ENCODE measurements around the gene ACTL10.

Gene ACTL10

GRCh38 chr20:33664085-33664761 is 2.5 kb upstream of the ACTL10 start:
- DNase-seq = no peak

DNA sequence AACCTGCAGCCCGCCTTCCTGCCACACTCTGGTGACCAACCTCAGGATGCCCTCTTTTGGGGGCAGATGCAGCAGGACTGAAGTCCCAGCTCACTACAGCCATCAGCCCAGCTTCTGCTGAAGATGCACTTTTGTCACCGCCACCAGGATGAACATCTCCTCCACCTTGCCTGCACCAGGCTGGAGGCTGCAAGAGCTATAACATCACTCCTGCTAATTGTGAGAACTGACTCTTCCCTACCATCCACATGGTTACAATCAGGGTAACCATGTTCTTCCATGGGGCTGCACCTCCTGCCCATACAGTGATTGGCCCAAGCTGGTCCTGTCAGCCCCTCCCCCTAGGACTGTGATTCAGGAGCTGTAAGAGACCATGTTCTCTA is 2.0 kb upstream of the ACTL10 start:
- no peak for DNase-seq

- DNase-seq = peak; percentile 45
These were observed 517 bp downstream of the ACTL10 start for GRCh38 chr20:33667245-33667675.

- DNase-seq = peak; percentile 81
These were observed 1.1 kb downstream of the ACTL10 start for GRCh38 chr20:33667676-33668465.

DNA sequence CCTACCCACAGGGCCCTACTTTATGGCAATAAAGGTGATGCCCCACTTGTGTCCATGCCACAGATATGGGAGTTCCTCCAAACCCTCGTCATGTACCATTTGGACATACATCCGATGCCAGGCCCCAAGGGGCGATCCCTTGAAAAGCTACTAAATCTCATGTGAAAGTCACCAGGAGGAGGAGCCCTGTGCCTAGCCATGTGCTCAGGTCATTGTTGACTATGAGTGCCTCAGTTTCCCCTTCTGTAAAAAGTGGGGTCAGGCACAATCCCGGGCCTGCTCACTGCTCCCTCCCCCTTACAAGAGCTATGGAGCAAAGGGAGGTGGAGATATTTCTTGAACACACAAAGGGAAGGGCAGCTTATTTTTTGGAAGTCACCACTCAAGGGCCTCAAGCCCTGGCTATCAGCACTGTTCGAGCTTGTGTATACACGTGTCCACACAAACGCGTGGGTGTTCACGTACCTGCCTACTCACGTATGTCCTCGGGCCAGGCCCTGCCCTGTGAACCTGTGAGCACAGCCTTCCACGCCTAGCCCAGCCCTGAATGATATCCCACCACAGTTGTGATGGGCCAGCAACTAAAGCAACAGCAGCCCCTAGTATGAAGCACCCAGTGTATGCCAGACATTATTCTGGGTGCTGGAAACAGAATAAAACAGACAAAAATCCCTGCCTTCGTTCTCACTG is 1.9 kb downstream of the ACTL10 start:
- DNase-seq = no peak

DNA sequence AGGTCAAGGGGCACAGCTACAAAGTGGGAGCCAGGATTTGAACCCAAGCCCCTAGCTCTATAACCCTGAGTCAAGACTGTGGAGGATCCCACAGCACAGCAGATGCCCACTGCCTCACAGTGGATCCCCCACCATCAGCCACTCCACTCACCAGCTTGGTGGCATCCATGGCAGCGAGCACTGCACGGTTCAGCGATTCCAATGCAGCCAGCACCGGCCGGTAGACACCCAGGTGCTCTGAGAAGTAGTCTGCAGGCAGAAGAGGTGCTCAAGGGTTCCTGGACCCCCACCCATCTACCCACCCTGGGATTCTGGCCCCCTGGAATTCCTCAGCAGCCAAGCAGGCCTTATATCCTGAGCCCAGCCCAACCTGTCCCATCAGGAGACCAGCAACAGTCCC is 2.5 kb downstream of the ACTL10 start:
- DNase-seq = no peak

DNA sequence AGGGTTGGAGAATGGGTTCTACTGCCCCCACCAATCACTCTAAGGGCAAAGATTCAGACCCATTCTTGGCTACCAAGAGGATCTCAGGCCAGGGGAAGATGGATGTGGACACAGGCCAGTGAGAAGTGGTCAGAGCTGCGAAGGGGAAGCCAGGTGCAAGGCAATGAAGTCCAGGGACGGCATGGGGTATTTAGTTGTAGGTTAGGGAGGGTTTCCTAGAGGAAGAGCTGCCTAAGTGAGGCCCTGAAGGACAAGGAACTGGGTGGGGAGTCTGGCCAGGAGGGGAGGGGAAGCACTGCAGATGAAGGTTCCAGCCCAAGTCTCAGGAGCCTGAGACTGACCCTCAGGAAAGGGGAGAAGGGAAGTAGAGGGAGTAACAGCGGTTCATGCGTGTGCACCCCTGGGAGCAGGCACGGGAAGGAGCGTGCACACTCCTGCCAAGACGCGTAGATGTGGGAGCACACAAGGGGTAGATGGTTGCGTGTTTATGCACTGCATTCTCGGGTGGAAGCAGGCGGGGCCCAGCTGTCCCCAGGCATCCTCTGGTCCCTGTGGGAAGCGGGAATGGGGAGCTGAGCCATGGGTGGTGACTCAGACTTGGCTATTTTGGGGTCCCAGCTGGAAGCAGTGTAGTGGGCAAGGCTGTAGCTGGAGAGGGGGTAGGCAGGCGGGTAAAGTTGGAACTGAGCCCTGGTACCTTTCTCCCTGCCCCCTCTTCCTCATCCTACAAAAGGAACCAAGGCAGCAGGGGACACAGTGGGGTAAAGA is 3.3 kb downstream of the ACTL10 start:
- DNase-seq = no peak

DNA sequence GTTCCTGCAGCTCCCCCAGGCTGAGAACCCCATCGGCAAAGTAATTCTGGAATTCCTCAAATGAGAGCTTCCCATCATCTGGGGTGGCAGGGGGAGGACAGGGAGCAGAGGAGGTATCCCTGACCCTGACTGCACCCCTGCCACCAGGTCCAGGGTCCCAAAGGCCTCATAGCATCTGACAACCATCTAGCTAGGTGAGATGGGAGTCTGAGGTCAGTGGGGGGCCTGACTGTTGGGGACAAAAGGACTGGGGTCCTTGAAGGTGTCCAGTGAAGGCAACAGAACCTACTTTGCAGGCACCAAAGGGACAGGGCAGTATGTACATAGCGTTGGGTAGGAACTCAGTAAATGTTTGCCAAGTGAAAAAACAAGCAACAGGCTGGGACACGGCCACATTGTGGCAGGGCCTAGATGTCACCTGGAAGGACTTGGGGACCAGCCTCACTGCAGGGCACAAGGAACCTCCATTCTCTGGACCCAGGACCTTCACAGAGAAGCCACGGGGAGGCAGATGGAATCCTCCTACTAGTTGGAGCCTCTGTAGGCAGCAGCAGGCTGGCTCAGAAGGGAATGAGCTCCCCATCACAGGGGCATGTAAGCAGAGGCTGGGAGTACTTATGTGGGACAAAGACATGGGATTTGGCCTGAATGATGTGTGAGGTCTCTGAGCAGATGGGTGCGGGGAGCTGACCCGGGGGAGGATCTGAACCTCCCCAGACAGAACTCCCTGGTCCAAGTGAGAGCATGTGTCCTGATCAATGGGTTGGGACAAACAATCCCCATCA is 4.2 kb downstream of the ACTL10 start:
- DNase-seq = no peak

DNA sequence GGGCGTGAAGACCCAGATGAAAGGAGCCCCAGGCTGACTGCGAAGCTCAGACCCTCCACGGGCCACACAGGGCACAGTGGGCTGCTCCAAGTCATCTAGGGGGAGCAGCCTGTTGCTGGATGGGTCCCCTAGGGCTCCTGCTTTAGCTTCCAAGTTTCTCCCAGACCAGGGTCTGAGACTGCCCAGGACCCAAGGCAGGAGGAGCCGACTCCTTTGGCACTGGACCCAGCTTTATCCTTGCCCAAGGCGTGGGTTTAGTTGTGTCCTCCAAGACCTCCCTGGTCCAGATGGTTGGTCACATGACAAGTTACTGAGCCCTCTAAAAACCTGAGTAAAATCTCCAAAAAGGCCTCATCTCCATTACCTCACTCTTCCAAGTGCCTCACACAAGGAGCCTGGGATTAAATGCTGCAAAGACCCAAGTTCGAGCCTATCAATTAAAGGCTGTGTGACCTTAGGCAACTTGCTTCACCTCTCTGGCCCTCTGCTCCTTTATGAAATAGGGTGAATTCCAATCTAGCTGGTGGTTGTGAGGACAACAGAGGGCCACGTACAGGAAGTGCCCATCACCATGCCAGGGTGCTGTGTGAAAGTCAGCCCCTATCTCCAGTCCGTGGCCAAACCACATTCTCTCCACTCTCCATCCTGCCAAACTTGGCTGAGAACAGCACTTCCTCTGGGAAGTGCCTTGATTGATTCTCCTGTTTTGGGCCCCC is 5.0 kb downstream of the ACTL10 start:
- no peak for DNase-seq

DNA sequence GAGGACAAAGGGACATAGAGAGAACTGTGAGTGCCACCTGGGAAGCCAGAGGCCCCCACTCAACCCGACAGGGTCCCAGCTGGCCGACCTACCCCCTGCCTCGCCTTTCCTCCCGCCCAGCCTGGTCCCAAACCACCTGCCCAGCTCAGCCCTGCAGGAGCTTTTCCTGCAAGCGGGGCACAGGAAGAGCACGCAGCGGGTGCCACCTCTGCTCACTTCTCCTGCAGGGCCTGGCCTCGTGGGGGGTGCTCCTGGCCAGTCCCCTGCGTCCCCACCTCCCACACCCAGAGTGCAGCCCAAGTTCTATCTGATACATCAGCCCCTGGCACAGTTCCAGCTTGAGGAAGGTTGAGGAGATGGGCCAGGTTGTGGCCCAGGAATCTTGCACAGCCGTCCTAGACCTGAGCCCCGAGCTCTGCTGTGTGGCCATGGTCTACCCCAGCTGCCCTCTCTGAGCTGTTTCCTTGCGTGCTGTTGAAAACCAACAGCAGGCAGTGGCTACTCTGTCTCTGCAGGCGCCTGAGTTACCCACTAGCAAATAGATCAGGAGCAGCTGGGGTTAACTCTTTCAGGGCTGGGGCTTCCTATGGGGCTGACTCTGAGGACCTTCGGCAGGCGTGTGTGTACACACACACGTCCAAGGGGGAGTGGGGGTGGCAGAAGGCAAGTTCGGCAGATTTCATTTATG is 5.8 kb downstream of the ACTL10 start:
- DNase-seq = no peak

DNA sequence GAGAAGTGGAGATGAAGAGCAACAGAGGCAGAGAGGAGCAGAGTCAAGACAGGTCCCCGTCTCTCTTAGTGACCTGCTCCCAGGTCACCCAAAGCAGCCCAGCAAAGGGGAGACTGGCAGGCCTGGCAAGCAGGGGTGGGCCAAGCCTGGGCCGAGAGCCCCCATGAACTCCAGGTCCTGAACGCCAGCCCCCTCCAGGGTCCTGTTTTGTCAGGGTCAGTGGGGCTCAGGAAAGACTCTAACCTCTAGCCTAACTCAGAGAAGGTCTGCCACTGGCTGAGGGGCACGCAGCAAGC is 6.3 kb downstream of the ACTL10 start:
- DNase-seq = no peak

GRCh38 chr20:33673410-33674293 is 6.9 kb downstream of the ACTL10 start:
- no peak for DNase-seq

- peak; percentile 71 for DNase-seq
These were observed 7.8 kb downstream of the ACTL10 start, which contains the start of gene NECAB3 for GRCh38 chr20:33674294-33675135. TSS of gene NECAB3 (minus strand) at chr20:33674428. CDS start at chr20:33674352, 76 bp downstream.

DNA sequence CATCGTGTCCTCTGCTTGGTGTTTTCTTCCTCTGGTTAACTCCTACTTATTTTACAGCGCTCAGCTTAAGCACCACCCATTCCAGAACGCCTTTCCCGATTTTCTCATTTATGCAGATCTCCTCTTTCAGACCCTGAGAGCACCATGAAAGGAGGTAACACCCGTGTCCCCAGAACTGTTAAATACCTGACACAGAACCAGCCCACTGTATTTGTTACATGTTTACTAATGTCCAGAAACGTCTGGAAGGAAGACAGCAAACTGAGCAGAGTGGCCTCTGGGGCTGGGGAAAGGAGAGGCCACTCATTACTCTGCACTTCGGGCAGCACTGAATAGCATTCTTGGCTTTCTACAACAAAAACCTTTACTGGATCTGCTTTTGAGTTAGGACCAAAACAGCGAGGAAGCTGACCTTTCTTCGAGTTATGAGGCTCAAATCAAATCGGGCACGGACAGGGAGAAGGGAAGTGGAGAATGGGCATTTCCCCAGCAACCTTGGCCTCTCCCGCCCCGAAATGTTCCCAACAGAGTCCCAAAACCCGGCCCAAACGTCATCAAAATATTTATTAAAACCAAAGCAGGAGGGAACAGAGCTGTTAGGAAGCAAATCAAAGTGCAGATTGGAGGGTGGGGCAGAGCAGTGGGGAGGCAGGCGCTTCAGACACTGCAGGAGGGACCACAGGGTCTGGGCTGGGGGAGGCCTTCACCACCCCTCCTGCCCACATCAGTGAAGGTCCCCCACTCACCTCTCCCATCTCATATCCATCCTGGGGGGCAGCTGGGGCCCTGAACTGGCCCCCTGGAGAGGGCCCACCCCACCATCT is 8.6 kb downstream of the ACTL10 start:
- DNase-seq = no peak

DNA sequence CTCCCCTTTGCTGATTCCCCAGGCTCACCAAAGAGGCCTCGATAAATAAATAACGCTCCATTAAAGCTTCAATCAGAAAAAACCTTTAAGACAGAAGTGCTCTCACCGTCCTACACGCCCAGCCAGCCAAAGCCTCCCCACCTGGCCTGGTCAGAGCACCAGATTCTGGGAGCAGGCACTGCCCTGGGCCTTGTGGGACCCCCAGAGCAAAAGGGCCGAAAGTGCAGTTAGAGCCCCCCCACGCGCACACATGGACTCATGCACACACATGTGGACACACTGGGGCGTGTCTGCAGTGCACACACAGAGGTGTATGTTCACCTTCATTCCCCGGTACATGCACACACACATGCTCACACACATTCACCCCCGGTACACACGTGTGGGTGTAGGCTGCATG is 9.4 kb downstream of the ACTL10 start:
- no peak for DNase-seq

DNA sequence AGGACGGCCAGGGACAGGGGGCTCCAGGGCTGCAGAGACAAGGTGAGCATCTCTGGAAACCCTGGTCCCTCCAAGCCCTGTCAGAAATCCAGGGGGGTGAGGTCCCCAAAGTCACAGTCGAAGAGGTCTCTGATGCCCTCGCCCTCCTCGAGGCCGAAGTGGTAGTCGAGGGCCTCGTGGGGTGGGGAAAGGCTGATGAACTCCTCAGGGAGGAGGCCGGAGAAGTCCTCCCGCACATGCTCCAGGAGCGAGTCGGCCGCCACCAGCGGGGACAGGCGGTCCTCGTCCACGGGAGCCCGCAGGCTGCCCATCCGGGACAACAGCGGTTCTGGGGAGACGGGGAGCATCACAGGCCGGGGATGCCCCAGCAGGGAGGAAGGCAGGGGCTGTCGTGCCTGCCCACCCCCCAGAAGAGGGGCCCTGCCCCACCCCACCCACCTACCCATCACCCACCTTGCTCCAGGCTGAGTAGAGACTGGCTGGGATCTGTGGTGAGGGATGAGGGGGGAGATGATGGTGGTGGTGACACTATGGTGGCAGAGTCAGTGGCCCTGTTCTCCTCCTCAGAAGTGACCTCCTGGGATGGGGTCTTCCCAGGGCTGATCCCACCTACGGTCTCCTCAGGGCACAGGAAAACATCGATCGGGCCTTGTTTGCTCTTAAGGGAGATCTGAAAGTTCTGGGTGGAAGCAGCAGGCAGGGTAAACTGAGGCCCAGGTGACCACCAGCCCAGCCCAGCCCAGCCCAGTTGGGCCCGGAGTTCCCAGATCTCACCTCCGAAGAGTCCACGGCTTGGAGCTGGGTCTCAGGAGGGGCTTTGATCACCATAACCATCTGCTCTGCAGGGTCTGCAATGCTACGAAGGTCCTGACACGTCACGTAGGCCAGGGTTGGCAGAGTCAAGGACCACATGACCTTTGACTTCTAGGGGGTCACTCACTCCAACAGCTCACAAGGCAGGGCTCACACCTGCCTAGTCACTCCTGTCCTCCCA is 10.2 kb downstream of the ACTL10 start:
- no peak for DNase-seq
